Activated CD4-positive, alpha-beta T cell treated with anti-CD3 and anti-CD28 coated beads, Interleukin-2, amount 50 U/mL, for 1 hour (primary cell): Measurements from ENCODE around the gene ZMYM3.

Source experiments
- DNase-seq: peaks from one replicate; pipeline ENCODE4 v3.0.0-alpha.2; 2020

Gene ZMYM3

DNA sequence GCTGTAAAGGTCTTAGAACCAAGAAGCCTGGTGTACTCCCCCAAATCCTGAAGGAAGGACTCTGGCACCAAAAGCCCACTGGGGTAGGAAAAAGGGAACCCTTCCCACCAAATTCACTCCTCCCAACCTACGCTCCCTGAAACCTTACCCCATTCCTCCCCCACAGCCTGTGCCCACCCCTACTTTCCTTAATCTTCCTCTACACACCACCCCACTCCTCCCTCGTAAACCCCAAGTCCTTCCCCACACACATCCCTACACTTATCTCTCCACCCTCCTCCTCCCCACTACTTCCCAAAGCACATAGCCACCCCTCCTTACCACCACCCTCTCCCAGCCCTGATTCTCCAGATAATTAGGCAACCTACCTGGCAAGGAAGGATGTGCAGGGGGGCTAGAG is 1.7 kb downstream of the ZMYM3 start:
- DNase-seq, result no peak

DNA sequence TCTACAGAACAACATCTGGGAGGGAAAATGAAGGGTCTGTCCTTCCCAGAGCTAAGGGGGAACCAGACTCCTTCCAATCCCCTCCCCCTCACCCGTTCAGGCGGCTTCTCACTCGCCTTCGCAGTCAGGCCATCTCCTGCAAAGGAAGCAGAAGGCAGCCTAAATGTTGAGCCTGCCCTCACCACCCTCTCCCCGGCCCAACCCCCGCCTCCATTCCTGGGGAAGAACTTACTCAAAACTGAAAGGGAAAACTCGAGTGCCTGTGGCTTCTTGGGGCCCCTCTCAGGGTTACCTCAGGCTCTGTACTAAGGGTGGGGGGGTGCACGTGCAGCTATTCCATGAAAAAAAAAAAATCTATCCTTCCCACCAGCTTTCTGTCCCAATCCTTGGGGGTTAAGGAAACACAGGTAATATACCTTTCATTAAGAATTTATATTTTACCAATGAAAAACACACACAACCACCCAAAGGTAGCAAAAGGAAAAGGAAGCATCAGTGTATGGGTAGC is 2.4 kb downstream of the ZMYM3 start:
- no peak for DNase-seq

DNA sequence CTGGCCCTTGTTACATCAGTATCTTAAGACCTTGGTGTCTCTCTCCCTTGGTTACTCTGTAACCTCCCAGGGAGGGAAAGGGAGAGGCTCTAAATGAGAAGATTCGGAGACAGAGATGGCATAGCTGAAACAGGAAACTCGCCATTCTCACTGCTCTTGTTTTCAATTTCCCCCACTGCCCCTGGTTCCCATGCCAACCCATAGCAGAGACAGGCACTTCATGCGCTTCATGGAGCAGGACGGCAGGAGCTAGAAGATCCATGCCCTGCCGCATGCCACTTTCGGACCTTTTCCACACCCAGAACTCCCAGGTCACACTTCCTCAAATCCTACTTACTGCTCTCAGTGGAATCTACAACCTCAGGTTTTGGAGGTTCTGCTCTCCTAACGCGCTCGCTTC is 3.1 kb downstream of the ZMYM3 start:
- no peak for DNase-seq

GRCh38 chrX:71245159-71245558 is 8.8 kb downstream of the ZMYM3 start:
- no peak for DNase-seq

DNA sequence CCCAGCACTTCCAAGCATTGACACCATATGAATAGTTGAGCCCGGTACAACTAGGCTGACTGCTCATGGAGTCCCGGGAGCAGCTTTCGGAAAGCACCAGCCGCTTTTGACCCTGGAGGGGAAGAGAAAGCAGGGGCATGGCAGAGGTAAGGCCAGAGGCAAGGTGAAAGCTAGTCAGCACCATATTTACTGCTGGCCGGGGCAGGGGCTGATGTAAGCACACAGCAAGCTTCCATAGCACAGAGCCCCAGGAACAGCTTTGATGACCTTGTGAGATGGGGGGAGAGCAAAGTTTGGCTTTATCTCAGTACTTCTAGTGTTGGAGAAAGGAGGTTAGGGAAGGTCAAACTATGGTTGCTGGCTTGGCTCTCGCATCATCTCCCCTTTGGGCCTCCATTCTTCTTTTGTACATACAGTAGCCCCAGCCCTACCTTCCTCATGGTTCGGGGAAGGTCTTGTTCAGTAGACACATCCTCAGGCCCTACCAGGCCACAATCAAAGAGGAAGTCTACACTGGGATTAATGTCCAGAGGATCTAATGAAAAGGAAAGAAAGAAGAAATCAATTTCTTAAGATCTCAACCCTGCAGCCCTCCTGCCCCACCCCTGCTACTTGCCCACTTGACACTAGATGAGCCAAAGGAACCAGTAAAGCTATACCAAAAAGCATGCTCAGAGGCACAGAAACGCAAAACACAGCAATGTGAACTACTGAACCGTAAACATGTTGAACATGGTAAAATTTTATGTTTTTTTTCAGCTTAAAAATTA is 9.4 kb downstream of the ZMYM3 start:
- no peak for DNase-seq

DNA sequence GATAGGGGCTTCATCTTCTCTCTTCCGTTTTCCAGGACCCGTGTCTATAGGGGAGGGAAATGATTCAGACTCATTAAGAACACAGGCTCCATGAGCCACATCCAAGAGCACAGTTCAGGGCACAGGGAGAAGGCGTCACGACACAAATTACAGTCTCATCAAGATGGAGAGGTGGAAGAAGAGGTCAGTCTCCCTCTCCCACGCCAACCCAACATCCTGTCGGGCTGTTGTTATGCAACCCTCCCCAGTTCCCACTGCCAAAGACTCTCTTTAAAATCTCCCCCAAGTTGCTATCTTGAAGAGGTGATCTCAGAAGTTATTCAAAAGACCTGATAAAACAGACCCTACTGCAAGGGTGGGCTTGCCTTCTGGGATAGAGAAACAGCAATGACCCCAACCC is 12.6 kb downstream of the ZMYM3 start:
- DNase-seq, result no peak

DNA sequence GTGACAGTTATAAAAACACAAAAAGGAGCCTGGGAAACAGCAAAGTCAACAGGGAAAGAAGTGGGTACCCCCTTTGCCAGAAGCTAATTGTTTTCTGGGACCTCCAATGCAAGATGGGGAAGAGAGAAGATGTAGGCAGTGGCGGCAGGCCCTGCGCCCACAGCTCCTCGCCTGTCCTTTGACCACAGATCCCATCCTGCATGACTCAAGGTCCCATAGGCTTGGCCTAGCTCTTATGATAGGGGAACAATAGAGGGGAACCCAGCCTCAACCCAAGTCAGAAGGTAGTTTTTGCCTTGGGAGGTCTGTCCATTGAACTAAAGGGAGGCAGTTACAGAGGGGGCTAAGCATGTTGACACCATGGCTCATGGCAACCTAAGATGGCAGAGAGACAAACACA is 14.2 kb downstream of the ZMYM3 start:
- DNase-seq, result no peak

GRCh38 chrX:71236836-71237235 is 17.1 kb downstream of the ZMYM3 start:
- no peak for DNase-seq

GRCh38 chrX:71235482-71235881 is 18.5 kb downstream of the ZMYM3 start:
- no peak for DNase-seq

DNA sequence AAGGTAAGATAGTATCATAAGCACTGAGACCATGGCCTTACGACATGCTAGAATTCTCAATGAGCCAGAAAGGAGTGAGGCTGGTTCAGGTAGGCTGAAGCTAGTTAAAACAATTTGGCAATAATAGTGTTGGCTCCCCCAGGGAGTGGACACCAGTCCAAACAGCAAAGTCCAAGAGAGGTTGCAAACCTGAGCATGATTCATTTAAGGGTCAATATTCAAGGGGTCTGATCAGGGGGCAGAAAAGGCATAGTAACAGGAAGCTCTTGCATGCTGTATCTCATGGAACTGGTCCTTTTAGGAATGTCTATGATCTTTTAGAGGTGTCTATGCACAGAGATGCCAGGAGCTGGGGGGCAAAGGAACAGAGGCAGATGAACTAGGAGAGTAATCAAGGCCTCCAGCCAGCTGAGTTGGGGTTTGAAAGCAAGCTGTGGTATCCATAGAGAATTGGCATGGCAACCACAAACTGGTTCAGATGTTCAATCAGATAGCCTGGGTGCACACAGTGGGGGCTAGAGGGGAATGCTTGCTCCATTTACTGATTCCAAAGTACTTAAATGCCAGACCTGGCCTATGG is 25.8 kb downstream of the ZMYM3 start:
- no peak for DNase-seq

DNA sequence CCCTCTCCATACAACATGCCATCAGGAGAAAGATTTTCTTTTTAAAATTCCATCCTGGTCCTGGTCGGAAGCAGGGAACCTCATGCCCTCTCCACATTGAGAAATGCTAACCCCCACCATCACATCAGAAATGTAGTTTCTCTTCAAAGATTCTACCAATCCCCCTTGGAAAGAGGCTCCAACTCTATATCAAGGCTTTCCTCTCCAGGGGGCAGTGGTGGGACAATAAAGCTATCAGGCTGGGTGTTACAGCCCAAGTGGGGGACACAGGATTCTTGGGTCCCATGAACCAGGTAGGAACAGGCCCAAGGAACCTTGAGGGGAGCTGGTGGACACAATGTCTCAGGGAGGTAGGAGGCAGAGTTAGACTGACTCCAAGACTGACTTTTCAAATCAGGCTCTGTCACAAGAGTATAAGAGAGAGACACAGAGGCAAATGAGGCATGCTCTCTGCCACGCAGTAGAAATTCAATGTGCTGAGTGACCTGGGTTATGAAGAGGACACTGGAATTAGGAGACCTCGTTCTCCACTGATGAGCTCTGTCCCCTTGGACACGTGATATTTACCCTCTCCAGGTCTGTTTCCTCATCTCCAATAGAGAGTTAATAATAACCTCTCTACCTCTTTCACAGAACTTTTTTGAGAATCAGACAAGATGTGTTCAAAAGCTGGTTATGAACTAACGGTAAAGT is 26.4 kb downstream of the ZMYM3 start:
- no peak for DNase-seq

- DNase-seq, result no peak
Measured at GRCh38 chrX:71225676-71226075, 28.3 kb downstream of the ZMYM3 start.

- no peak for DNase-seq
Measured at GRCh38 chrX:71225009-71225408, 28.9 kb downstream of the ZMYM3 start.

- DNase-seq, result no peak
Measured at GRCh38 chrX:71224098-71224708, 29.7 kb downstream of the ZMYM3 start.

- no peak for DNase-seq
Measured at GRCh38 chrX:71222929-71223328, 31.0 kb downstream of the ZMYM3 start, which contains the start of gene GJB1. GJB1 (plus strand) TSS chrX:71223224; CDS start chrX:71223708, 484 bp downstream.

GRCh38 chrX:71221145-71221544 is 32.8 kb downstream of the ZMYM3 start:
- no peak for DNase-seq

- DNase-seq, result no peak
Measured at GRCh38 chrX:71217298-71217697, 36.6 kb downstream of the ZMYM3 start.

DNA sequence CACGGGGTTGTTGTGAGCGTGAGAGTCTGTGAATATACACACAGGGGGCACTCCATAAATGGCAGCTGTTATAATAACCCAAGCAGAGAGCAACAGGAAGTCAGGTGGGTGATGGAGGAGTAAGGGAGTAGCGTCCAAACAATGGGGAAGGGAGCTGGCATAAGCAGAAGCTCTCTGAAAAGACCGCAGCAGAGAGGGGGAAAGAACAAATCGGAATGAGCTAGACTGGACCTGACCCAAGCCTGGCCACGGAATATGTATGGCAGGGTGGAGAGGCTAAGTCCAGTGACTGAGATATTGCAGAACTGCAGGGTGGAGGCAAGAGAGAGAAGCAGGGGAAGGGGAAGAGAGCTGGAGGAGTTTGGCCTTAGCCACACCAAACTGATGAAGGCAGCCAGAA is 37.5 kb downstream of the ZMYM3 start:
- DNase-seq, result no peak

DNA sequence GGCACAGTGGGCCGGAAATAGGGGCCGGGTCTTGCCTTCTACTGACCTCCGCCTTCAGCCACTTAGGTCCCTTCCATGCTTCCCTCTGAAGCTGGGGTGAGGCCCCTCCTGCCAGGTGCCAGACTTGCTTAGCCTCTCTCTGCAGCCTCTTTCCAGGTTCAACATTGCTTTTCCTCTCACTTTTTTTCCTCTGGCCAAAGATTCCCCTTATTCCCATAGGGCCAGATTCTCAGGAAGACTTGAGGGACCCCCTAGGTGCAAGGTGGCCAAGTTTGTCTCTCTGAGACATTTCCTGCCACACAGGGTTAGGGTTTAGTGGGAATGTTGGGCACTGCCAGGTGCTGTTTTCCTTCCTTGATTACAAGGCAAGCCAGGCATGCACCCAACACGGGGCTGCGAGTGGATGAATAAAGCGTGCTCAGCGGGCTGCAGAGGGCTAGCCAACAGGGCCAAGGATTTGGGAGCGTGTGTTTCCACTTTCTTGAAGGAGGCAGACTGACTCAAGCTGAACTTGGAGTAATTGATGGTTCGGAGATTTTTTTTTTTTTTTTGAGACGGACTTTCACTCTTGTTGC is 38.5 kb downstream of the ZMYM3 start:
- no peak for DNase-seq

- no peak for DNase-seq
Measured at GRCh38 chrX:71214604-71215337, 39.2 kb downstream of the ZMYM3 start.

DNA sequence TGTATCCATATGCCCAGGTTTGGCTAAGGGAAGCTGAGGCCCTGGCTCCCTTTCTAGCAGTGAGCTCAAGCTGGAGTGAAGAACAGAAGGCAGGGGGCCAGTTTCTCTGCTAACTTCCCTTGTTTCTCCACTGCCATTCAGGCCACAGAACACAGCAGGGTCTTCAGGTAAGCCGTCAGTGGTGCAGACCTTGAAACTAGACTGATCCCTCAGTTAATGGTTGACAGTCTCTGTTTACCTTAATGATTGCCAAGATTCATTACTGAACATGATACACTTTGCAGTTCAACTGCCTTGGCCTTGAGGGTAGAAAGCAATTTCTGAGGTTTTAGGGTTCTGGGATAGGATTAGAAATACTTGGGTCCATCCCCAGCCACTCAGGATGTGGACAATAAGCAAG is 39.8 kb downstream of the ZMYM3 start:
- no peak for DNase-seq

- no peak for DNase-seq
Measured at GRCh38 chrX:71212536-71212935, 41.4 kb downstream of the ZMYM3 start.
